C4-2B (cell line): Measurements from ENCODE around the gene EDDM3A.
"Not testable (repeated sequence)": the region's sequence is repeated elsewhere in the genome, so short reads cannot be mapped to it uniquely, and the experiment has no call there.

Source experiments
- H3K27ac ChIP-seq: fragments of 450-650 bp; 2 replicates; pipeline ENCODE4 v1.5.1; 2017
- ZFX ChIP-seq: fragments of 450-650 bp; IDR thresholded peaks from 2 replicates; pipeline ENCODE4 v1.6.1; 2017
- TF ChIP-seq, protein P1 (sequence below): fragments of 450-650 bp; conservative IDR thresholded peaks from 2 replicates; pipeline ENCODE4 v1.5.1; 2017; ENCODE audit warnings: mild to moderate bottlenecking

EDDM3A gene, protein sequence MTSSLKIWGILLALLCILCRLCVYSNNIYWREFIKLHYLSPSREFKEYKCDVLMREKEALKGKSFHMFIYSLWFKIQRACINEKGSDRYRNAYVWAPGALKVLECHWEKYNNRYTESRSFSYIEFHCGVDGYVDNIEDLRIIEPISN

DNA sequence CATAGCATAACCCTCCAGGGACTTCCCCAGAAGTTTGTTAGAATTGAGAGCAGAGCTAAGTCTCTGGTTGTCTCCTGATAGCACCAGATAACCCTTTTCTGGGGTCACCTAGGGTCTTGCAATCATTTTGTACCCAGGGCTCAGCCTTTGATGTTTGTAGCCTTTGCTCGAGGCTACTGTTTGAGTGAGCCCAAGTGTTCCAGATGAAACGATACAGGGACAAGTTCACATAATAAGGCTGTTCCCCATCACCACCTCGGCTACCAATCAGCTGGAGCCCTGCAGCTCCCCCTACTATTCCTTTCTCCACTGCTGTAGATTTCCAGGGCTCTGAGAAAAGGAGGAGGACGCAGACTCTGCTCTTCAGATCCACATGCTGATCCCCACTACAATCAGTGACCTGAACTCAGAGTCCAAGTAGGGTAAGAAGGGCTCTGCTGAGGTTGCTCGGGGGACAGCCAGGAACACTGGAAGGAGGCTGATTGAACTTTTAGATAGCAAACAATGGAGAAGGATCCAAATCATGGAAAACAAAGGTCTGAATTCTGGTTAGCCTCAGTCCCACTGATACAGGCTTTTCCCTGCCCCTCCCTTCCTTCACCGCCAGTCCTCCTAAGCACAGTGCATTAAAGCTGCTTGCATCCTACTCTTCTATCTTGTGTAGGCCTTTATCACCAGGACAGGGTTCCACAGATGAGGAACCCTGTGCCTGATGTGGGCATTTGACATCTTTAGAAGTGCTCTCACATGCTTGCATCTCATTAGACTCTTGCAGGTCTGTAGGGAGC, at the start of gene EDDM3A:
EDDM3A (plus strand) TSS at position 317 of the 788 bp plus-strand sequence. CDS start 1,694 bp downstream, outside the sequence.
- no peak within 1 kb of the TSS for H3K27ac ChIP-seq
- TF ChIP-seq ZFX: no peak
- TF ChIP-seq, protein P1, sequence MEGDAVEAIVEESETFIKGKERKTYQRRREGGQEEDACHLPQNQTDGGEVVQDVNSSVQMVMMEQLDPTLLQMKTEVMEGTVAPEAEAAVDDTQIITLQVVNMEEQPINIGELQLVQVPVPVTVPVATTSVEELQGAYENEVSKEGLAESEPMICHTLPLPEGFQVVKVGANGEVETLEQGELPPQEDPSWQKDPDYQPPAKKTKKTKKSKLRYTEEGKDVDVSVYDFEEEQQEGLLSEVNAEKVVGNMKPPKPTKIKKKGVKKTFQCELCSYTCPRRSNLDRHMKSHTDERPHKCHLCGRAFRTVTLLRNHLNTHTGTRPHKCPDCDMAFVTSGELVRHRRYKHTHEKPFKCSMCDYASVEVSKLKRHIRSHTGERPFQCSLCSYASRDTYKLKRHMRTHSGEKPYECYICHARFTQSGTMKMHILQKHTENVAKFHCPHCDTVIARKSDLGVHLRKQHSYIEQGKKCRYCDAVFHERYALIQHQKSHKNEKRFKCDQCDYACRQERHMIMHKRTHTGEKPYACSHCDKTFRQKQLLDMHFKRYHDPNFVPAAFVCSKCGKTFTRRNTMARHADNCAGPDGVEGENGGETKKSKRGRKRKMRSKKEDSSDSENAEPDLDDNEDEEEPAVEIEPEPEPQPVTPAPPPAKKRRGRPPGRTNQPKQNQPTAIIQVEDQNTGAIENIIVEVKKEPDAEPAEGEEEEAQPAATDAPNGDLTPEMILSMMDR: no peak

DNA sequence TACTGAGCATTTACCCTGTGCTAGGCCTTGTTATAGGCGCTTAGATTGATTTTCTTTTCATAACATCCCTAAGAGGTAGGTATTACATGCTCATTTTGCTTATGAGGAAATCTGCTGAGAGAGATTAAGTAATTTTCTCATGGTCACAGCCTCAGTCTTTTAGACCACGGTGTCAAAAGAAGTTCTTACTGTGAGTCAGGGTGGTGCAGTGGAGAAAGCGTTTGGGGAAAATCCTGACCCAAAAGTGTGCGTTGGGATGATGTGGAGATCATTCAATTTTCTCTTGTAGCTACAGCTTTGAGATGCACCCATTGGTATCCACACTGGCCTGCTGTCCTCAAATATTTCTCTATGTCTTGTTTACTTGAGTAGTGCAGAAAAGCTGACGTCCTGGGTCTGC, 48.9 kb upstream of the EDDM3A start:
- no peak overlapping the region for H3K27ac ChIP-seq
- TF ChIP-seq ZFX: no peak
- TF ChIP-seq, protein P1: no peak

DNA sequence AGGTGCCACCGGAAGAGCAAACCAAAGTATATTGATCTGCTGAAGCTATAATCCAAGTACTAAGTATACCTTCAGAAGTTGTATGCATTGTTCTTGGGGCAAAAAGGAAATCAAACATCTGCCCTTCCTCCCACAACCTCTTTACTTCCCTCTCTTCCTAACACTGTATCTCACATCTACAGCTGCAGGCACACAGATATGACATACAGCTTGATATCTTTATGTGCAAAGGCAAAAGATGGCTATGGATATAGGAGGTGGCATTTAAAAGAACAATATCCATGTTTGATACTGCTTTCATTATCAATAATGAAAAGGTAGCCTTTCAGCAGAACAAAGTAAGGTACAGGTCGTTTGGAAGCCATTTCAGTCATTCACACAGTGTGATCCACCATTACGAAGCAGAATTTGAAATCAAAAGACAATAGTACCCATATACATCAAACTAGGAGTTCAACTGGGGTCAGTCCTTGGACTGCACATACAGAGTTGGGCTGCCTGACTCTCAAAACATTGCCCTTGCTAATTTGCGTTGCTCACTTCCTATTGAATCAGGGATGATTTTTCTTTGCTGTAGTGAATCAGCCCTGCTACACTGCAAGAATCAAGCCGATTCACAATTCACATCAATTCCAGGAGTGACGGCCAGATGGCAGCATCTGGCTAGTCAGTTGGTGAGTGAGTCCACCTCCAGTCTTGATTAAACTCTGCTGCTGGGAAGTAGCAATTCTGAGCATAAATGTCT, 48.2 kb upstream of the EDDM3A start:
- TF ChIP-seq, protein P1: peak; percentile 84
- TF ChIP-seq ZFX: no peak
- no peak overlapping the region for H3K27ac ChIP-seq

DNA sequence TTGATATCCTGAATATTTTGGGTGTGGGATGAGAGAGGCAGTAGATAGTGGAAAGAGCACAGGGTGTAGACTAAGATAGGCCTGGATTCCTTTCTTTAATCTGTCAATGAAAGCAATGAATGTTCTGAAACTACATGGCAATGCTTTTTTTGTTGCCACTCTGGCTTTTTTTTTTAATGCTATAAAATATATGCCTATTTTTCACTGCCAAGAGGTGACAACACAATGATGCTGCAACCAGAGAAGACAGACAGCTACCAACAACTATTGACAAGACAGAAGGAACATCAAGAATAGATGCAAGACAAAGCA, 47.7 kb upstream of the EDDM3A start:
- TF ChIP-seq, protein P1: peak; percentile 62
- TF ChIP-seq ZFX: no peak
- H3K27ac ChIP-seq: no peak overlapping the region

DNA sequence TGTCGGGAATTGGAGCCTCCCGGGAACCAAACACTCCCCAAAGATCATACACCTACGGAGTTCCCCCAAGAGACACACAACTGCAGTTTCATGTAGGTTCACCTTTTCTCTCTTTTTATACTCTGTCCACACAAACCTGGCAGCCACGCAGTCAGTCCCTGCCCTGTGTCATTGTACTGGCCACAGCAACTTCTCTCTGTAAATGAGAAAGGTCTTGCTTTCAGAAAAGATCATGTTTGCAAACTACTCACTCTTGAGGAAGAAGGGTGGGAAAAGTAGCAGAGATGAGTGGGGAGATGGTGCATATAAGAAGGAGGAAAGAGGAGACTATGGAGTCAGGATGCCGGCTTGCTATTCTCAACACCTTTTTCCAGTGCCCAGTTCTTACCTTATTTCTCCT, 46.8 kb upstream of the EDDM3A start:
- H3K27ac ChIP-seq: no peak overlapping the region

DNA sequence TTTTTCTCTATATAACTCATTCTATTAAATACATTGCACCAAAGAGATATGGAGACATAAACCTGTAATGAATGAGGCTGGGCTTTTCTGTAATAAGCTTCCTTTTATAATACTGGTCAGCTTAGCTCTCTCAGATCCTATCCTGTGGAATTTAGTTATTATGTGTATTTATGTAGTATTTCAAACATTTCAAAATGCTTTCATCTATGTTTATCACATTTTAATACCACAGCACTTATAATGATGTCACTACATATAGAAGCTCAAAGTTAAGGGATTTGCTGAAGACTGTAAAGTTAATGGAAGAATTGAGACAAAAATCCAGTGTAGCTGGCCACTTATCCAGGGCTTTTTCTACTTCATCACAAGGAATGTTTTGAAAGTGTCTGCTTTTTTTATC, 45.8 kb upstream of the EDDM3A start:
- no peak overlapping the region for H3K27ac ChIP-seq
- TF ChIP-seq, protein P1: no peak
- no peak for TF ChIP-seq ZFX

More for the DNA sequence above, 46.8 kb upstream of the EDDM3A start:
- TF ChIP-seq, protein P1: no peak
- no peak for TF ChIP-seq ZFX

DNA sequence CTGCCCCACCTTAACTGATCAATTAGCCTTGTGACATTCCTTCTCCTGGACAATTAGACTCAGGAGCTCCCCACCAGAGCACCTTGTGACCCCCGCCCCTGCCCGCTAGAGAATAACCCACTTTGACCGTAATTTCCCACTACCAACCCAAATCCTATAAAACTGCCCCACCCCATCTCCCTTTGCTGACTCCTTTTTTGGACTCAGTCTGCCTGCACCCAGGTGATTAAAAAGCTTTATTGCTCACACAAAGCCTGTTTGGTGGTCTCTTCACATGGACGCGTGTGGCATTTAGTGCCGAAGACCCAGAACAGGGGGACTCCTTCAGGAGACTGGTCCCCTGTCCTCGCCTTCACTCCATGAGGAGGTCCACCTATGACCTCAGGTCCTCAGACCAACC, 44.7 kb upstream of the EDDM3A start:
- not testable (repeated sequence) for H3K27ac ChIP-seq
